Measurements from ENCODE around the gene PNMA6F.
"Not testable (repeated sequence)": the region's sequence is repeated elsewhere in the genome, so short reads cannot be mapped to it uniquely, and the experiment has no call there.

Gene PNMA6F

GRCh38 chrX:153301746-153302145 lies 19.8 kb downstream of the PNMA6F start:
- DNase-seq: no peak

GRCh38 chrX:153299855-153300254 lies 21.7 kb downstream of the PNMA6F start:
- DNase-seq: no peak

GRCh38 chrX:153297376-153297775 lies 24.2 kb downstream of the PNMA6F start:
- no peak for DNase-seq

- not testable (repeated sequence) for DNase-seq
These were observed 28.0 kb downstream of the PNMA6F start for GRCh38 chrX:153293485-153294071.

GRCh38 chrX:153288807-153289206 lies 32.8 kb downstream of the PNMA6F start:
- not testable (repeated sequence) for DNase-seq

GRCh38 chrX:153285678-153286077 lies 35.9 kb downstream of the PNMA6F start:
- DNase-seq: not testable (repeated sequence)

- not testable (repeated sequence) for DNase-seq
These were observed 37.6 kb downstream of the PNMA6F start for GRCh38 chrX:153283982-153284381.

- not testable (repeated sequence) for DNase-seq
These were observed 39.8 kb downstream of the PNMA6F start for GRCh38 chrX:153281784-153282183.

GRCh38 chrX:153279304-153279703 lies 42.3 kb downstream of the PNMA6F start:
- not testable (repeated sequence) for DNase-seq

GRCh38 chrX:153276049-153276448 lies 45.5 kb downstream of the PNMA6F start:
- not testable (repeated sequence) for DNase-seq

- DNase-seq: not testable (repeated sequence)
These were observed 46.1 kb downstream of the PNMA6F start for GRCh38 chrX:153275418-153275817.

GRCh38 chrX:153272584-153272983 lies 49.0 kb downstream of the PNMA6F start:
- DNase-seq: not testable (repeated sequence)

GRCh38 chrX:153272070-153272469 lies 49.5 kb downstream of the PNMA6F start:
- not testable (repeated sequence) for DNase-seq
